Limb (tissue), 2 donors: ENCODE results near the gene NSG1.
"Not testable (repeated sequence)": the region's sequence is repeated elsewhere in the genome, so short reads cannot be mapped to it uniquely, and the experiment has no call there.

ENCODE experiments used
- DNase-seq, 2 donors: peaks; one replicate each; pipeline ENCODE4 v3.0.0-alpha.2; 2016; ENCODE audit errors: extremely low spot score in 2 of 2

Gene NSG1, protein sequence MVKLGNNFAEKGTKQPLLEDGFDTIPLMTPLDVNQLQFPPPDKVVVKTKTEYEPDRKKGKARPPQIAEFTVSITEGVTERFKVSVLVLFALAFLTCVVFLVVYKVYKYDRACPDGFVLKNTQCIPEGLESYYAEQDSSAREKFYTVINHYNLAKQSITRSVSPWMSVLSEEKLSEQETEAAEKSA

DNA sequence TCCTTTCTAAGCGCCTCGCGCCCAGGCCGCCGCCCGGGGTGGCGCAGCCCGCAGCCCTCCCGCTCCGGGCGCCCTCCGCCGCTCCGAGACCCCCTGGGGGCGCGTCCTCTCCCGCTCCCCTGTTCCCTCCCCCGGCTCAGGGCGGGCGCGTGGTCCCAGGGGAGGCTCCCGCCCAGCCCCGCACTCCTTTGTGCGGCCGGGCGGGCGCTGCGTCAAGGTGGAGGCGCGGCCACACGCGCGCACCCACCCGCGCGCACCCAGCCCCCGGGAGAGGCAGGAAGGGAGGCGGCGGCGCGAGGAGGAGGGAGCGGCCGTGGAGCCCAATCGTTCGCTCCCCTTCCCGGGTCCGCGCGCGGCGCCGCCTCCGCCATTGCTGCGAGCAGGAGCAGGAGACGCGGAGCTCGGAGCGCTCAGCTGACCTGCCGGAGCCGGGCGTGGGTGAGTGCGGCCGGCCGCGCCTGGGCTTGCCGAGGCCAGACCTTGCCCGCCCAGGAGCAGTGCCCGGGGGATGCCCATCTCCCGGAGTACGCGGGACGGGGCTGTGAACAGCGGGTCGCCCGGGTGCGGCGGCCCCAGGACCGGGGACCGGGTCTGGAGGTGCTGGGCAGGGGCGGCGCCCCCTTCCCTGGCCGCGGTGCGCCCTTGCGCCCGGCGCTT lies at the start of gene NSG1:
Gene NSG1 (plus strand): TSS at position 367 of the 657 bp plus-strand sequence. CDS start 528 bp downstream, outside the sequence.
- peak in 1 of 2 donors; percentile 78 for DNase-seq

DNA sequence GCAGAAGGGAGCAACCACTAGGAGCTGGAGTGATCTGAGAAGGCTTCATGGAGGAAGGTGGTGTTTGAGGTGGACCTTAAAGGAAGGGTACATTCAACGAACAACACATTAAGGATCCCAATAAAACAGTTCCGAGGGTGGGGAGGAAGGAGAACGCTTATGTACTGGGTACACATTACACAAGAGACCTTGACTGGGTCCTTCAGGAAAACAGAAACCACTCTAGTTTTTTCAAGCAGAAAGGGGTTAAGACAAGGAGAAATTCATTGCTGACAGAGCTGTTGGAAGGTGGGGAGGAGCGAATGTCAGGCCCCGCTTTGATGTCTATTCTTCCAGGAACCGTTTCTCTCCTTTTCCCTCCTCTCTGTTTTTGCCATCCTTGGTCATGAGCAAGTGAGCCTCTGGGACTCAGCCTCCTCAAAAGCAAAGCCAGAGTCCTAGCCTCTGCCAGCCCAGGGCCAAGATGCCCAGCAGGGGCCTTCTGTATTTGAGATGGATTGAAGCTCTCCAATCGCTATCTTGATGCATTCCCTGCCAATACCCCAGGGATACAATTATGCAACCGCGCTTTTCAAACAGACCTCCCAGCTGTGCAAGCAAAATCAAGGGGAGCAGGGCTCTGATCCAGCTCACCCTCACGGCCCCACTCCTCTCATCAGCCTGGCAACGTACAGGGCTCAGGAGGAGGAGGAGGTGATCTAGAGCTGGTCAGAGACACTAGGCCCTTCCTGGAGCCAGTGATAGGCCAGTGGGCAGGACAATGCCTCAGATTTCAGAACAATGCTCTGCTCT lies 48.5 kb upstream of the NSG1 start:
- DNase-seq: no peak

DNA sequence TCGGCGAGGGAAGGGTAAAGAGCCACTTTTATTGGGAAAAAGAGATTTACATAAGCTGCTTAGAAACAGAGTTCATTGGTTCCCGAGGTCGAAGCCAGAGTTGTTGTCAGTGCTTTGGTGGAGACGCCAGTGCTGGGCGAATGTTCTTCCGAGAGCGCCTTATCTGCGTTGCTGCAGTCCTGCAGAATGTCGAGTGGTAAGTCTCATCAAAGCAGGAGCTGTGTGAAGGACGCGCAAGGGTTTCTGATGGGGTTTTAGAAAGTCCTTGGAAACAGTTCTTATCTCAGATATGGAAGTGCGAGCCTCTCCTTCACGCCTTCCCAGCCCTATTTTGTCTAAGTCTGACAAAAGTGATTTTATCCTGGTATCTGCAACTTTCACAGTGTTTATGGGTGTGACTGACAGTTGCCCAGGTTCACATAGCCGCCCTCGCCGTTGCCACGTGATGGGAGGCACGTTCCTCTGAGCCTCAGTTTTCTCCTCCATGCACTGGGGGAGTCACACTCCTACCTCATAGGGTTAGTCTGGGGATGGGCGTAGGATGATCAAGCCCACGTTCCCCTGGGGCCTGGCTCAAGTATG lies 47.3 kb upstream of the NSG1 start:
- DNase-seq: no peak

DNA sequence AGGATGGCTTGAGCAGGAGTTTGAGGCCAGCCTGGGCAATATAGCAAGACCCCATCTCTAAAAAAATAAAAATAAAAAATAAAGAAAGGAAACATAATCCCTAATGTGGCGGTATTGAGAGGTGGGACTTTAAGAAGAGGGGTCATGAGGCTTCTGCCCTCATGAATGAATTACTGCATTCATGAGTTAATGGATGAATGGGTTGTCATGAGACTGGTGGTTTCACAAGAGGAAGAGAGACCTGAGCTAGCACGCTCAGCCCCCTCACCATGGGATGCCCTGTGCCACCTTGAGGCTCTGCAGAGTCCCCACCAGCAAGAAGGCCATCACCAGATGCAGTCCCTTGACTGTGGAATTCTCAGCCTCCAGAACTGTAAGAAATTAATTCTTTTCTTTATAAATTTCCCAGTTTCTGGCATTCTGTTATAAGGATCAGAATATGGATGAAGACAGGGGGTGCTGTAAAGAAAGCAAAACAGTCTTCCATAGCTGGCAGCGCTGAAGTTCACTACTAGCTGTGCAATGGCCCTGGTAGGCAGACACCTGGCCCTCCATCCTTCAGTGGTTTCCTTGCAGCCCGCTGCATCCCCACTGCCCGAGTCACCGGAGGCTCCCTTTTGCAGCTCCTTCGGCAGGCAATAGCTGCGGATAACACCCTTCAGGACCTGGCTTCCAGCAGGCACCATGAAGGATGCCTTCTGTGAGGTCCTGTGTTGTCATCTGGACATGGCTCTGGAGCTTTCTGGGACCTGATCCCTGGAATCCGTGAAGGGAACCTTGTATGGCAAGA lies 44.8 kb upstream of the NSG1 start:
- DNase-seq: no peak

DNA sequence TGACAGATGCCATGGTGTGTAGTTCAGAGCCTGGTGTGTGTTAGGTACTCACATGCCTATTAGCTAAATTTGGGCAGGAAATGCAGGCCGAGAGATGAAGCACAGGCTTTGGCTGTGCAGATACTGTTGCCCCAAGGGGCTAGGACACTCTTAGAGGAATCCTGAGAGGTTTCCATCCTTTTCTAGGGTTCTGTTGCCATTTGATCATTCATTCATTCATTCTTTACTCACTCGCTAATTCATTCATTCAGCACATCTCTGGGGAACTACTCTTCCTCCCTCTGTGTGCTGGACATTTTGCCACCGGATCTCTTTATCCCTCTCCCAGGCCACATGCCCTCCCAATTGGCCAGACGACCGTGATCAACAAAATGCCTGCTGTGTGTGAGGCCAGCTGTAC lies 43.9 kb upstream of the NSG1 start:
- DNase-seq: no peak

DNA sequence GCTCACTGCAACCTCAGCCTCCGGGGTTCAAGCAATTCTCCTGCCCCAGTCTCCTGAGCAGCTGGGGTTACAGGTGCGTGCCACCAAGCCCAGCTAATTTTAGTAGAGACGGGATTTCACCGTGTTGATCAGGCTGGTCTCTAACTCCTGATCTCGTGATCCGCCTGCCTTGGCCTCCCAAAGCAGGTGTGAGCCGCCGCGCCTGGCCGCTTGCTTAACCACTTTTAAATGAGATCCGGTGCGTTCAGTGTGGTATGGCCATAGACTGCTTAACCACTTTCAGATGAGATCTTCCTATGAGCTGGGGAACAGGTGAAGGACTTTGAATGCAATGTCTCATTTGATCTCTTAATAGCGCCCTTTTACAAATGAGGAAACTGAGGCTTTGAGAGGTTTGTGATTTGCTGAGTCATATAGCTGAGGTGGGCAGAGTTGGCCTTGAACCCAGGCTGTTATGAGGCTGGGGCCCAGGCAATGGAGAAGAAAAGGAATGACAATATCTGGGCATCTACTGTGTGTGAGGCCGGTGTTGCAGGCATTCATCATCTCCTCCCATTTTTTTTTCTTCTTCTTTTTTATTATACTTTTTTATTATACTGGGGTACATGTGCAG lies 41.9 kb upstream of the NSG1 start:
- no peak for DNase-seq

DNA sequence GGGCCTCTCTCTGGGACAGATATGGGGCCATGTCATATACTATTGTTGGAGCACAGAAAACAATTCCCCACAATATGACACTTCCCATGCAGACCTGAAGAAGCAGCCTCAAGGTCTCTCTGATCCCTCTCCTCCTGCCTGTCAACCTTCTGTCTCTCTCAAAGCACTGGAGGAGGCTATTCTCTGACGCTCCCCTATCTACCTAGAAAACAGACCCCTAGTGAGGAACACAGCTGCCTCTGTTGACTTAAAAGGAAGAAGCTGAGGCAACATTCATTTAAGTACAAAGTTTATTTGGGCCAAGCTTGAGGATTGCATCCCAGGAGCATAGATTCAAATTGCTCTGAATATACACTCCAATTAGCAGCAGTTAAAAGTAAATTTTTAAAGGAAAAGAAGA lies 39.3 kb upstream of the NSG1 start:
- DNase-seq: no peak

DNA sequence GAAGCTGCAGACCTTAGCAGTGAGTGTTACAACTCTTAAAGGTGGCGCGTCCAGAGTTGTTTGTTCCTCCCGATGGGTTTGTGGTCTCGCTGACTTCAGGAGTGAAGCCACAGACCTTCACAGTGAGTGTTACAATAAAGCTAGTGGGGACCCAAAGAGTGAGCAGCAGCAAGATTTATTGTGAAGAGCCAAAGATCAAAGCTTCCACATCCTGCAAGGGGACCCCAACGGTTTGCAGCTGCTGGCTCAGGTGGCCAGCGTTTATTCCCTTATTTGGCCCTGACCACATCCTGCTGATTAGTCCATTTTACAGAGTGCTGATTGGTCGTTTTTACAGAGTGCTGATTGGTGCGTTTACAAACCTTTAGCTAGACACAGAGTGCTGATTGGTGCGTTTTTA lies 38.3 kb upstream of the NSG1 start:
- not testable (repeated sequence) for DNase-seq

DNA sequence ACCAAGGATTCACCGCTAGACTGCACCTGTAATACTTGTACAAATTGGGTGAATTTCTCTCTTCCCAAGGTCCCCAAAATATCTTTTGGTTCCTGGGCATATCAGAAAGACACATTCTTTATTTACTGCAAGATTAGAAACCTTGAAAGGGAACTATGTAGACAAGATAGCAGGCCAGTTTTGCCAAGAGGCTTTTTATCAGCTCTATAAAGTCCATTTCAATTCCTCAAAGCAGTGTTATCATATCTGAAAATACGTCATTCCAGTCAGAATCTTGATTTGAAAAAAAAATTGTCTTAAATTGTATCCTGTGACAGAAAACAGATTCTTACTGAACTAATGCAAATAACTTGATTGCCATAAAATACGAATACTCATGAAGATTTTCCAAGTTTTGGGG lies 37.0 kb upstream of the NSG1 start:
- no peak for DNase-seq

DNA sequence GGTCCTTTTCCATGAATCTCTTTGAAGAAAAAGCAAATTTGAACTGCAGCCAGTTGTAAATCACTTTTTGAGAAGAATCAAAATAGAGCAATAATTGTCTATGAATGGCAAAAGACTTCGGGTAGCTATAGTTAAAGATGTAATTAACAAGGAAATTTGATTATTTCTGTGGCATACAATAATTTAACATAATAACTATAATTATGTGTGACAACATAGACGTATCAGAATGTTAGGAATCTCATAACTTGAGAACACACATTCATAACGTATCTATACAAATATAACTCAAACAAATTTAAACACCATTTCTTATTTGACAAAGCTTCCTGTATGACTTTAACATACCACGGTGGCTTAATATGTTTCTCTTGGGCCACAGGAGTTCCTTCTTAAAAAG lies 36.0 kb upstream of the NSG1 start:
- DNase-seq: no peak

DNA sequence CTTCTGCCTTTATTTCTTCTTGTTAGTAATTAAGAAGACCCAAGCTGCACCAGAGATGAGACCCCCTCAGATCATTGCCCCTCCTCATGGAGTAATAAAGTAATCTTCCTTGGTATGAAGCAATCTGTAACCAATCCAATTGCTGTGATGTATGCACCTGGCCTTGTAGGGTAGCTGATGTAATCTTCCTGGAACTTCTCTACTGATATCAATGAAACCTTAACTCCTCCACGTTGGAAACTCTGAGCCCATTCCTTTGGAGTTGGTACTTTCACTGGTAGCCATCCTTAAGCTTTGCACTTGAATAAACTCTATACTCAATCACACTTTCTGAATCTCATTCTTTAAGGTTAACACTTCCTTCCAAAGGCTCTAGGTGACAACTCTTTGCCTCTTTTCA lies 31.6 kb upstream of the NSG1 start:
- no peak for DNase-seq

DNA sequence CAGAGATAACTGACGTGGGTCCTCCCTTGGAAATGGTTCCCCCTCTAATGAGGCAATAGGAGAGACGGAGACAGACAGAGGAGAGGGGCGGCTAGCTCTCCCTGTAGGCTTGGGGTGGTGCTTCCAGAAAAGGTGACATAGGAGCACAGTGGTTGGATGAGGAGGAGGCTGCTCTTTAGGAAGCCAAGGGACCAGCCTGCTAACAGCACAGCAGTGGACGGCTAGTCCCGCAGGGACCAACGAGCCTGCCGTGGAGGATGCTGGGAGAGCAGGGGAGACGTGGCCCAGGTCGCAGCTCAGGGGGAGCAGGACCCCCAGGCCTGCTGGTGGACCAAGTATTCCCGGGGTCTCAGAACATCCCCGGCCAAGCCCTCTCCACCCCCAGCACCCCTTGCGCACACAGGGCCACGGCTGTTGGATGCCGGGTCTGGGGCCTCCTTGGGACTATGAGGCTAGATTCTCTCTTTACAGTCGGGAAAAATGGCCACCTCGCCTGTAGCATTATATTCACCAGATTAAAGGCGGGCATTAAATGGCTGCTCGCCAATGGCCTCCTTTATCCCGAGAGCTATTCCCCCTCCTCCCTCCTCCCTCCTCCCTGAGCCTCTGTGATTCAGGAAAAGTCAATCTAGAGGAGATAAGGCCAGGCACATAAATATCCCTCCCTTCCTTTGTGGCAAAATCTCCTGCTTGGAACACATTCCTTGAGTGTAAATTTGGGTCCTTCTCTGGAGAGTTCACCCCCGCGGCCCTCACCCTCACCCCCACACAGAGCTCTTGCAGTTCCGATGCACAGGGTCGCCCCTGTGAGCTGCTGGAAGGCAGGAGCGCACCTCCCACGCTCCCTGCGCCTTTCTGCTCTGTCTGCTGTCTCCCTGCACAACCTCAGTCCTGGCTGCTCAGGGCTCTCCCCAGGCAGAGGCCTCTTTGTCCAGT lies 30.5 kb upstream of the NSG1 start:
- no peak for DNase-seq

DNA sequence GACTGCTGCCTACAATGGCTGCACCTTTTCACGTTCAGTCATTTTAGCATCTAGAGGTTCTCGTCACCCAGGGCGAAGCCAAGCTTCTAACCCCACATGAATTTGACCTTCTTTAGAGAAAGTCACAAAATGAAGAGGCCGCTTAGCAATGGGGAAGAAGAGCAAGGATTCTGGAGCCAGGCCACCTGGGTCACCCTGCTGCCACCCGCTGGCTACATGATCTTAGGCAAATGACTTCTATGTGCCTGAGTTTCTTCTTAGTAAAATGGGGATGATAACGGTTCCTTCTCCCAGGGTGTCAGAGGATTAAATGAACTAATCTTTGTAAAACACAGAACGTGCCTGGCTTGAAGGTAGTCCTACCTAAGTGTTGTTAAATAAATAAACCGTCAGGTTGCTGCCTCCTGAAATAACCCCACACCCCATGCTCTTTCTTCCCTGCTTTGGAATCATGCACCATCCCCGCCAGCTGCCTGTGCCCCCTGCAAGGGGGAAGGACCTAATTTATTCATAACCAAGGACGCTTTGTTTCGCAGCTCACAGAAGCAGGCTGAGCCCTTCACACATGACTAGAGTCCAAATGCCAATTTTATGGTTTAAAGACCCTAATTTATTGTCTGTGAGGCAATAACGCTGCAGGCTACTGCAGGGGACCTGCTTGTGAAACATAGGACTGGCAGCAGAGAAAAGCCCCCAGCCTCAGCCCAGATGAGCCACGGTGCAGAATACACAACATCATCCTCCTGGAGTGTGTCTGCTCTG lies 28.6 kb upstream of the NSG1 start:
- DNase-seq: peak in 1 of 2 donors; percentile 39

DNA sequence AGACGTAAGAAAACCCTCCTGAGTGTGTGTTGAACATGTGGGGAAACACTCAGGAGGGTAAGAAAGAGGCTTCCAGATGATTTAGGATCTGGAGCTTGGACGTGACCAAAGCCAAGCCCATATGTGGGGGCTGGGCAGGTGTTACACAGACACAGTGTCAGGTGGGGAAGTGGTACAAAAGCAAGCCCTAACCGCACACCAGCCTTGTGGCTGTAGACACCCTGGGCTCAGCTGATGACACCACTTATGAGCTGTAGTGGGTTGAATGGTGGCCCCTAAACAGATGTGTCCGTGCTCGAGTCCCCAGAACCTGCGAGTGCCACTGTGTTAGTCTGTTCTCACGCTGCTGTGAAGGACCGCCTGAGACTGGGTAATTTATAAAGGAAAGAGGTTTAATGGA lies 25.0 kb upstream of the NSG1 start:
- no peak for DNase-seq

DNA sequence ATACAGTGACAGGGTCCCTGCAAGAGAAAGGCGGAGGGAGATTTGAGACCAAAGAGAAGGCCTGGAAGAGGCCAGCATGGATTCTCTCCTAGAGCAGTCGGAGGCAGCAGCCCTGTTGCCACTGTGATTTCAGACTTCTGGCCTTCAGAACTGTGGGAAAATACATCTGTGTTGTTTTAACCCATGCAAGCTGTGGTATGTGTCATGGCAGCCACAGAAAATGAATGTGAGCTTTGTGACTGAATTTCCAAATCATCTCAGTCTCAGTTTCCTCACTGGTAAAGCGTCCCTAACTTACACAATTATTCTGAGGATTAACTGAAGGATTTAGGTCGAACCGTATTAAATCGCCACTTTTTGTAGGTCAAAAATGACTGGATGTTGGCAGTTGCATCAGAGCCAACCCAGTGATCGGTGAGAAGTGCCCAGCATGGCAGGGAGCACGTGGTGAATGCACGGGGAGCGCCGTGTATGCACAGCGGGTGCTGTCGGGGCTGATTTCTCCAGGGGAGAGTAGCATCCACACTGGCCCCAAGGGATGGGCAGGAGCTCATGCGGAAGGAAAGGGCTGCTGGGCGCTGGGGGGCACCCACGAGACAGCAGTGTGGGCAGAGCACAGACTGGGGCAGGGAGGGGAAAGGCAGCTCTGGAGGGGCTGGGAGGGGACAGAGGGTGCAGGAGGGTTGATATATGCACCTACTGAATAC lies 23.8 kb upstream of the NSG1 start:
- DNase-seq: no peak

DNA sequence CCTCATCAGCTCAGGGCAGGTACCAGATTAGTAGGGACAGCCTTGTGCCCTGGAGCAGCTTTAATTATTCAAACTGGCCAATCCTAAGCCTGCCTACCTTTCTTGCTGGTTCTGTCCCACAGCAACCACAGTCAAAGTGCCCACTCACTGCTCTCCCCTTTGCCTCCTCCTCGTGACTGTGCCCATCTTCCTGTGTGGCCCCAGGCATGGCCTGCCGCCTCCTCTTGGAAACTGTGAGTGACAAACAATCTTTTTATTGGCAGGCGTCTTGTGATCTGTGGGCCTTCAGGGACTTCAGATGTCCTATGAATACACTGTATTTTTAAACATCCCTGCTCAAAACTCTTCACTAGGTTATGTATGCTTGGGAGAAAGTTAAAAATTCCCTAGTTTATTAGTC lies 22.8 kb upstream of the NSG1 start:
- DNase-seq: no peak

DNA sequence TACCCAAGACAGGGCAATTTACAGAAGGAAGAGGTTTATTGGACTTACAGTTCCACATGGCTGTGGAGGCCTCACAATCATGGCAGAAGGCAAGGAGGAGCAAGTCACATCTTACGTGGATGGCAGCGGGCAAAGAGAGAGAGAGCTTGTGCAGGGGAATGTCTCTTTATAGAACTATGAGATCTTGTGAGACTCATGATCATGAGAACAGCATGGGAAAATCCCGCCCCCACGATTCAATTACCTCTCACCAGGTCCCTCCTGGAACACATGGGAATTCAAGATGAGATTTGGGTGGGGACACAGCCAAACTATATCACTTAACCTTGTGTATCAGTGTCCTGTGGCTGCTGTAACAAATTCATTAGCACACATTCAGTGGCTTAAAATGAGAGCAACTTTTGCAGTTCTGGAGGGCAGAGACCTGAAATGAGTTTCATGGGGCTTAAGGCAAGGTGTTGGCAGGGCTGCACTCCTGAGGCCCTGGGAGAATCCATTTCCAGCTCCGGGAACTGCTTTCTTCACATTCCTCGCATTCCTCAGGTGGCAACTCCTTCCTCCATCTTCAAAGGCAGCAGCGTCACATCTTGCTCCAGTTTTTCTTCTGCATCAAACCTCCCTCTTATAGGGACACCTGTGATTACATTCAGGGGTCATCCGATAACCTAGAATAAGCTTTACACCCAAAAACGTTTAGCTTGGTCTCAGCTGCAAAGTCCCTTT lies 22.3 kb upstream of the NSG1 start:
- DNase-seq: no peak
